HepG2 (cell line): Measurements from ENCODE around the gene COPS9.

Experiments used
- CBX5 ChIP-seq: sonication (generic); formaldehyde crosslinking; IDR thresholded peaks from 2 replicates; pipeline ENCODE4 v1.4.0; 2020; ENCODE audit warnings: missing genetic modification reagents, borderline replicate concordance
- HDAC2 ChIP-seq: sonication (generic); formaldehyde crosslinking; IDR thresholded peaks from 2 replicates; pipeline ENCODE4 v1.4.0; 2020; ENCODE audit warnings: missing genetic modification reagents
- IRF2 ChIP-seq: IDR thresholded peaks from 2 replicates; pipeline ENCODE4 v1.6.1; 2018; ENCODE audit warnings: missing genetic modification reagents, missing compliant biosample characterization
- MAFG ChIP-seq: sonication (generic); formaldehyde crosslinking; IDR thresholded peaks from 2 replicates; pipeline ENCODE4 v1.5.1; 2020; ENCODE audit warnings: mild to moderate bottlenecking, missing genetic modification reagents
- RCOR2 ChIP-seq: IDR thresholded peaks from 2 replicates; pipeline ENCODE4 v1.6.1; 2016; ENCODE audit warnings: missing biosample characterization, missing genetic modification reagents
- RFX5 ChIP-seq: IDR thresholded peaks from 2 replicates; pipeline ENCODE4 v1.6.1; 2011; ENCODE audit warnings: low read depth, low read length, improper control_type of control experiment
- YY1 ChIP-seq: IDR thresholded peaks from 2 replicates; pipeline ENCODE4 v1.6.1; 2011; ENCODE audit warnings: low read length, low read depth, moderate library complexity, mild to moderate bottlenecking; ENCODE audit not compliant: insufficient read depth, insufficient replicate concordance
- ZNF292 ChIP-seq: sonication (generic); formaldehyde crosslinking; IDR thresholded peaks from 2 replicates; pipeline ENCODE4 v1.8.1; 2022; ENCODE audit warnings: mild to moderate bottlenecking, low read depth, missing genetic modification reagents, borderline replicate concordance
- ZNF75D ChIP-seq: sonication (generic); formaldehyde crosslinking; IDR thresholded peaks from 2 replicates; pipeline ENCODE4 v1.8.1; 2023; ENCODE audit warnings: missing genetic modification reagents, mild to moderate bottlenecking, borderline replicate concordance
- TF ChIP-seq, protein P1 (sequence below): sonication (generic); formaldehyde crosslinking; IDR thresholded peaks from 2 replicates; pipeline ENCODE4 v1.5.0; 2020; ENCODE audit warnings: mild to moderate bottlenecking, missing genetic modification reagents, moderate library complexity

DNA sequence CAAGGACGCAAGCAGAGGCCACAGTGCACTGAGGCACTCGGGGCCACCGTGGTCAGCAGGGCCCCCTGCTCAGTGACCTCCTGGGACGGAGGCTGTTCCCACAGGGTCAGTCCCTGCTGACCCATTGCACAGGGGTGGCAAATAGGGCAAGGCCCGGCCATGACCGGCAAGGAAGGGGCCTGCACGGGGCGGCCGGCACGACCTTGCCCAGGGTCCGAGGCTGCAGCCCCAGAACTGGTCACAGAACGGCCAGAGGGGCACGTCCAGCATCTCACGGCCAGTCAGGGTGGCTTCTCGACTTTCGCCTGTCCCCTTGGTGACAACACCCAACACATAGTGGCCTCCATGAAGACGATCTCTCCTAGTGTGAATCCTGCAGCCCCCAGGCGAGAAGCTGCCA is 31.9 kb upstream of the COPS9 start:
- TF ChIP-seq ZNF75D (no peak), ZNF292 (CRISPR knock-in tag) (no peak), RCOR2 (CRISPR knock-in tag) (no peak), CBX5 (CRISPR knock-in tag) (no peak), YY1 (no peak), IRF2 (CRISPR knock-in tag) (no peak), RFX5 (no peak), MAFG (no peak), HDAC2 (no peak)
- TF ChIP-seq, protein P1, sequence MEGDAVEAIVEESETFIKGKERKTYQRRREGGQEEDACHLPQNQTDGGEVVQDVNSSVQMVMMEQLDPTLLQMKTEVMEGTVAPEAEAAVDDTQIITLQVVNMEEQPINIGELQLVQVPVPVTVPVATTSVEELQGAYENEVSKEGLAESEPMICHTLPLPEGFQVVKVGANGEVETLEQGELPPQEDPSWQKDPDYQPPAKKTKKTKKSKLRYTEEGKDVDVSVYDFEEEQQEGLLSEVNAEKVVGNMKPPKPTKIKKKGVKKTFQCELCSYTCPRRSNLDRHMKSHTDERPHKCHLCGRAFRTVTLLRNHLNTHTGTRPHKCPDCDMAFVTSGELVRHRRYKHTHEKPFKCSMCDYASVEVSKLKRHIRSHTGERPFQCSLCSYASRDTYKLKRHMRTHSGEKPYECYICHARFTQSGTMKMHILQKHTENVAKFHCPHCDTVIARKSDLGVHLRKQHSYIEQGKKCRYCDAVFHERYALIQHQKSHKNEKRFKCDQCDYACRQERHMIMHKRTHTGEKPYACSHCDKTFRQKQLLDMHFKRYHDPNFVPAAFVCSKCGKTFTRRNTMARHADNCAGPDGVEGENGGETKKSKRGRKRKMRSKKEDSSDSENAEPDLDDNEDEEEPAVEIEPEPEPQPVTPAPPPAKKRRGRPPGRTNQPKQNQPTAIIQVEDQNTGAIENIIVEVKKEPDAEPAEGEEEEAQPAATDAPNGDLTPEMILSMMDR (CRISPR knock-in tag), result no peak
